Measurements from ENCODE around the gene KLHL17. TPM values are rescaled to one million over a fixed set of nuclear protein-coding genes. Genes with fewer than 3 reads are reported as not detected.

The KLHL17 gene
- 10 to 100 TPM; 19.9 to 26.1 TPM for total RNA-seq

GRCh38 chr1:960363-961131, at the start of gene KLHL17:
KLHL17 (plus strand) TSS chr1:960584; CDS start chr1:960694, 110 bp downstream.
- H3K36me3 Mint-ChIP-seq = peaks cover 6 to 27% of the 10 kb centered on the region in 2 donors
- DNase-seq (ENCODE audit: low spot score in 2 of 2) (peak in 1 of 2 donors; percentile 89), ATAC-seq (peak; percentile 45 to 74)
- H3K9me3 Mint-ChIP-seq = no peaks in the 10 kb centered on the region
- peak within 1 kb of the TSS in 1 of 2 donors; percentile 53 for H3K27ac Mint-ChIP-seq

DNA sequence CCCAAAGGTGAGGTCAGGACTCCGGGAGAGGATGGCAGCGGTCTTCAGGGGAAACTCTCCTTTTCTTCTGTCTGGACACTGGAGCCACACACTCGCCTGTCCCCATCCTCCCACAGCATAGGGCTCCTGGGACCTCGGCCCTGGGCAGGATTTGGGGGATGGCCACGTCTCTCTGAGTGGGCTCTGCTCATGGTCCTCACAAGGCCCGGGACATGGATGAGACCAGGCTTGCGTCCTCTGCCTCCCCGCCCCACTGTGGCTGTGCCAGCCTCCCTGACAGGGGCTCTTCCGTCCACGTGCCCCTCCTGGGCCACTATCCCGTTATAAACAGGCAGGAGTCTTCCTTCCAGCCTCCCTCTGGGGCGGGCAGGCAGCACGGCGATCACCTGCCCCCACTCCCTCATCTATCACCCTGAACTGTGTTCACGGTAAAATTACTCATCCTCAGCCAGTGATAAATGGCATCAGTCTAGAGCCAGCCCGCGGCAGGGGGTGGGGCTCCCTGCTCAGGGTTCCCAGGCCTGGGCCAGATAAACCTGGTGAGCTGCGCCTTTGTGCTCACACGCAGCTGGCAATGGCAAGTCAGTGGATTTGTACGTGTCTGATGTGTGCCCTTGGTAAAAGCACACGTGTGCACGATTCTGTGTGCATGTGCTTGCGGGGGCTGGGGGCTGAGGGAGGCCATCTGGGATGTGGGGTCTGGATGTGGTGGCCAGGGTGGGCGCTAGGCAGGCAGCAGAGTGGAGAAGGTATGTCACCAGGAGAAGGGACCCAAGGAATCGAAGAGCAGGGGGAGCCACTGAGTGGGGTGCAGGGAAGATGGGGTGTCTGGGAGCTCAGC, 49.3 kb upstream of the KLHL17 start:
- no peak overlapping the region for H3K27ac Mint-ChIP-seq
- H3K36me3 Mint-ChIP-seq = no peaks in the 10 kb centered on the region
- no peaks in the 10 kb centered on the region for H3K9me3 Mint-ChIP-seq
- ATAC-seq = peak in 1 of 2 donors; percentile 42
- peak in 1 of 2 donors; percentile 7 for DNase-seq (ENCODE audit: low spot score in 2 of 2)

- H3K27ac Mint-ChIP-seq = no peak overlapping the region
- no peak for ATAC-seq
- no peaks in the 10 kb centered on the region for H3K36me3 Mint-ChIP-seq
- H3K9me3 Mint-ChIP-seq = no peaks in the 10 kb centered on the region
- peak in 1 of 2 donors; percentile 47 for DNase-seq (ENCODE audit: low spot score in 2 of 2)
Measured at GRCh38 chr1:911875-912739, 48.3 kb upstream of the KLHL17 start.

DNA sequence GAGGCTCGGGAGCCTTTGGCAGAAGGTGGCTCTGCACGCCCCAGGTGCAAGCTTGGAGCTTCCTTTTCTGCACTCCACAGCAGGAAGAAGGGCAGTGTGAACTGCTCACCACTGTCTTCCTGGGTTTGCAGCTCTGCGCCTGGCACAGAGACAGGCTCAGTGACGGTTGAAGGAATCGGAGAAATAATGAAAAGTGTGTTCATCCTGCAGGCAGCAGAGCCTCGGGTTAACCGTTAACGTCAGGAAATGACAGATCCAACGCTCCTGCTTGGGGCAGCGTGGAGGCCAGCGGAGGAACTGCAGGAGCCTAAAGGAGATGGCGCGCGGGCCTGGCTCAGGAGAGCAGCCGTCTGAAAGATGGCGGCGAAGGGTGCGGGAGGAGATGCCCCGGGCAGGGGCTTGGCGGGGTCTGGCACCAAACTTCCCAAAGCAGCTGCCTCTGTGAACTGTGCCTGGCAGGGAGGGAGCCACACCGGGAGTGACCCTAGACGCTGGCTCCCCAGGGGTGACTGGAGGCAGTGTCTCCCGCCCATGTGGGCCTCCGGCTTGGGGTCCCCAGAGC, 47.6 kb upstream of the KLHL17 start:
- Mint-ChIP-seq H3K36me3 (no peaks in the 10 kb centered on the region), H3K27ac (no peak overlapping the region), H3K9me3 (no peaks in the 10 kb centered on the region)
- DNase-seq (ENCODE audit: low spot score in 2 of 2) (peak in 1 of 2 donors; percentile 50), ATAC-seq (no peak)

DNA sequence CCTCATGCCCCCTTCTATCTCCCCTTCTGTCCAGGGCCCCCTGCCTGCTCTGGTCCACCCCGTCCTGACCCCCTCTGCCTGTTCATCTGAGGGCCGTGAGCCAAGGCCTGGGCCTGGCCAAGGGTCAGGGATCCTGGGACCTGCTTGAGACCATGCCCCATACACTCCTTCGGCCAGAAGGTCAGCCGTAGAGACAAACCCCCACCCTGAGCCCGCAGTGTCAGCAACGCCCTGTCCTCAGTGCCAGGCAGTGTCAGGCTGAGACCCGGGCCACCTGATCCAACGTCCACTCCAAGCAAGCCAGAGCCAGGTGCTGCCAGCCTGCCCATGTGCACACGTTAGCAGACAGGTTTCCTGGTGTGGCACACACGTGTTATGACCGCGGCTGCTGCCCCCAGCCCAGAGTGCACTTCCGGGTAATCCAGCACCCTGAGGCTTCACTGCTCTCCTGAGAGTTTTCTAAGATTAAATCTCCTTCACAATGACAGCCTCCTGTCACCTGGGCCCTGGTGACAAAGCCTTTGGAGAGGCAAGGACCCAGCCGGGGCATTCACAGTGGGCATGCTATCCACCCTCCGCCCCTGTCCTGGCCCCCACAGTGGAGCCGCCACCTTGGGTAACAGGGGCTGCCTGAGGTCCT, 46.8 kb upstream of the KLHL17 start:
- no peaks in the 10 kb centered on the region for H3K36me3 Mint-ChIP-seq
- DNase-seq (ENCODE audit: low spot score in 2 of 2) = peak in 1 of 2 donors; percentile 50
- ATAC-seq = no peak

GRCh38 chr1:914131-914890, 46.1 kb upstream of the KLHL17 start:
- peak overlapping the region in 1 of 2 donors; percentile 44 for H3K27ac Mint-ChIP-seq
- no peak for ATAC-seq
- no peak for DNase-seq (ENCODE audit: low spot score in 2 of 2)
- no peaks in the 10 kb centered on the region for H3K9me3 Mint-ChIP-seq
- no peaks in the 10 kb centered on the region for H3K36me3 Mint-ChIP-seq

More for the DNA sequence above, 46.8 kb upstream of the KLHL17 start:
- Mint-ChIP-seq H3K27ac (peak overlapping the region in 1 of 2 donors; percentile 44), H3K9me3 (no peaks in the 10 kb centered on the region)

- no peaks in the 10 kb centered on the region for H3K9me3 Mint-ChIP-seq
- DNase-seq (ENCODE audit: low spot score in 2 of 2) = no peak
- H3K36me3 Mint-ChIP-seq = no peaks in the 10 kb centered on the region
- ATAC-seq = no peak
- H3K27ac Mint-ChIP-seq = no peak overlapping the region
Measured at GRCh38 chr1:914891-915280, 45.5 kb upstream of the KLHL17 start.

GRCh38 chr1:915295-916172, 44.9 kb upstream of the KLHL17 start:
- DNase-seq (ENCODE audit: low spot score in 2 of 2) (no peak), ATAC-seq (no peak)
- no peaks in the 10 kb centered on the region for H3K36me3 Mint-ChIP-seq
- H3K9me3 Mint-ChIP-seq = no peaks in the 10 kb centered on the region
- no peak overlapping the region for H3K27ac Mint-ChIP-seq

- ATAC-seq (no peak), DNase-seq (ENCODE audit: low spot score in 2 of 2) (no peak)
- Mint-ChIP-seq H3K27ac (no peak overlapping the region), H3K36me3 (no peaks in the 10 kb centered on the region), H3K9me3 (no peaks in the 10 kb centered on the region)
Measured at GRCh38 chr1:916173-917075, 44.0 kb upstream of the KLHL17 start.

DNA sequence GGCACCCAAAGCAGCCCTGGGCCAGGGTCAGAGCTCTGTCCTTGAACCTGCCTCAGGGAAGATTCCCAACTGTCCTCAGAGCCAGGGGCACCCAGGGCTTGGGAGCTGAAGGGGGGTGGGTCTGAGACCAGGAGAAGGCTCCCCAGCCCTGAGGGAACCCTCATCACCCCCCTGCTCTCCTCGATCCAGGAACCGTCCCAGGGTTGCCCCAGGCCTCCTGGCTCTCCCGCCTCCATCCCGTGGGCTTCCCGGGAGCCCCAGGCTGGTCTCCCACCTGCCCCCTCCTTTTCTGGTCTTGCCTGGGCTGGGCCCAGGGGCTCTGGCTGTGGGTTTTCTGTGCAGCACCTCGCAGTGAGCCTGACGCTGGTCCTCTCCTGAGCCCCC, 43.3 kb upstream of the KLHL17 start:
- Mint-ChIP-seq H3K9me3 (no peaks in the 10 kb centered on the region), H3K36me3 (no peaks in the 10 kb centered on the region), H3K27ac (no peak overlapping the region)
- ATAC-seq (no peak), DNase-seq (ENCODE audit: low spot score in 2 of 2) (no peak)

DNA sequence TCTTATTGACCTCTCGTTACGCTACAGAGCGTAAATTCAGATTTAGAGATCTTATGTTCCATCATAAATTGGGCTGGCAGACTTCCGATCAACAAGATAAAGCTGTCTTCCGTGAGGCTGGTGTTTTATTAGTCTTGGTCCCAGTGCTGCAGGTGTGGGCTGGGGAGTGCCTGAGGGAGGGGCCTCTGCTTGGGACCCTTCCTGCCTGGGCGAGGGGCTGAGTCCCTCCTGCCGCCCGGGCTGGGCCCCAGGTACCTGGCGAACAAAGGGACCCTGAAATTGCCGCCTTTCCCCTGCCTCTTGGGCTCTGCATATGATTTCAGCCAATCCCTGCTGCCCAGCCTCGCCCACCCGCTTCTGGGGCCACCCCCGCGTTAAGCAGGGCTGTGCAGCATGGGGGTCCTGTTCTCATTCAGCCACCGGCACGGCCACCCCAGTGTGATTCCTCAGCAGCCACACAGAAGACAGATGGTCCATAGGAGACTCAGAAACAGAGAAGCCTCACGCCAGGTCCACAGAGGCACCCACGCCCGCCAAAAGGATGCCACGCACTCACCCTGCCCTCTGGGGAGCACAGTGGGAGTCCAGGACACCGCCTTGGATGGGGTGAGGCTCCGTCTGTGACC, 42.8 kb upstream of the KLHL17 start:
- H3K9me3 Mint-ChIP-seq = no peaks in the 10 kb centered on the region
- no peak overlapping the region for H3K27ac Mint-ChIP-seq
- no peaks in the 10 kb centered on the region for H3K36me3 Mint-ChIP-seq
- DNase-seq (ENCODE audit: low spot score in 2 of 2) (no peak), ATAC-seq (no peak)

DNA sequence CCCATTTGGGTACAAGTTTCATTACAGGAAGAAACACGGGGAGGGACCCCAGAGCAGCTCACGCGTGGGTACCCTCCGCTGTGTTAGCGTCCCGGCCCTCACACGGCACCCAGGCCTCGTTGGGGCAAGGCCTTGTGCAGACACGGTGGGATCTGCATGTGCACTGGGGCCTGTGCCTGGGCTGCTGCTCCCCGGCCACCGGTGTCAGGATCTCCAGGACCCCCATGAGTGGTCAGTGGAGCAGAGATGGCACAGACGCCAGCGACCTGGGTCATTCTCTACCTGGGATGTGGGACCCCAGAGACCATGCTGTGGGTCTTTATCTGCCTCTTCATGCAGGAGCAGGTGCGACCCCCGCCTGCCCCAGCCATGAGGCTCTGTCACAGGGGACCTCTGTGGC, 42.0 kb upstream of the KLHL17 start:
- H3K27ac Mint-ChIP-seq = no peak overlapping the region
- no peak for DNase-seq (ENCODE audit: low spot score in 2 of 2)
- no peaks in the 10 kb centered on the region for H3K9me3 Mint-ChIP-seq
- no peak for ATAC-seq
- no peaks in the 10 kb centered on the region for H3K36me3 Mint-ChIP-seq

GRCh38 chr1:918843-919242, 41.5 kb upstream of the KLHL17 start:
- ATAC-seq = no peak
- no peak for DNase-seq (ENCODE audit: low spot score in 2 of 2)
- no peaks in the 10 kb centered on the region for H3K36me3 Mint-ChIP-seq
- H3K27ac Mint-ChIP-seq = no peak overlapping the region
- H3K9me3 Mint-ChIP-seq = no peaks in the 10 kb centered on the region
